Calu3 (cell line): ENCODE data around the gene IKBKE. TPM values are rescaled to one million over a fixed set of nuclear protein-coding genes. Genes with fewer than 3 reads are reported as not detected.
A peak's percentile ranks its signal among the peaks of the same experiment; 100 is the strongest.

Source experiments
- BruUV-seq: library from RNA; stranded (reverse); fragments of 400-500 nt; replicated peaks from 2 replicates; lab custom pipeline; 2021; lab: Mats Ljungman, UMichigan
- CTCF ChIA-PET: fragments of 300-600 bp; sonication (Branson Sonifier 250); formaldehyde crosslinking; loops from one replicate; lab custom pipeline; 2022; ENCODE audit warnings: antibody characterized with exemption; lab: Charles Lee
- DNase-seq: peaks from one replicate; pipeline ENCODE4 v3.0.0; 2022
- H3K27ac Mint-ChIP-seq: one replicate; pipeline ENCODE4 v1.8.0; 2022; ENCODE audit warnings: mixed read lengths; ENCODE audit not compliant: unreplicated experiment
- H3K27me3 Mint-ChIP-seq: one replicate; pipeline ENCODE4 v1.8.0; 2022; ENCODE audit warnings: mixed read lengths; ENCODE audit not compliant: unreplicated experiment
- H3K36me3 Mint-ChIP-seq: one replicate; pipeline ENCODE4 v1.8.0; 2022; ENCODE audit warnings: mild to moderate bottlenecking, moderate library complexity, mixed read lengths; ENCODE audit not compliant: insufficient read depth, unreplicated experiment
- H3K4me1 Mint-ChIP-seq: one replicate; pipeline ENCODE4 v1.8.0; 2022; ENCODE audit warnings: mild to moderate bottlenecking, low read depth, mixed read lengths; ENCODE audit not compliant: unreplicated experiment
- H3K4me3 Mint-ChIP-seq: one replicate; pipeline ENCODE4 v1.8.0; 2022; ENCODE audit warnings: mild to moderate bottlenecking, low read depth, moderate library complexity, mixed read lengths; ENCODE audit not compliant: unreplicated experiment
- H3K9me3 Mint-ChIP-seq: one replicate; pipeline ENCODE4 v1.8.0; 2022; ENCODE audit warnings: low read depth, mixed read lengths; ENCODE audit not compliant: unreplicated experiment
- CTCF ChIP-seq: fragments of 200-600 bp; IDR thresholded peaks from one replicate; pipeline ENCODE4 v1.8.0; 2022; ENCODE audit warnings: antibody characterized with exemption; ENCODE audit not compliant: unreplicated experiment
- intact Hi-C: fragments of 100-400 bp; cut with micrococcal nuclease; formaldehyde crosslinking; loops from one replicate; pipeline ENCODE4 v1.10.0; 2022; ENCODE audit not compliant: unreplicated experiment
- total RNA-seq: library from RNA; stranded (reverse); gene quantifications from 2 replicates; pipeline ENCODE4 v1.2.3, GENCODE V29; 2022

Gene IKBKE
- total RNA-seq, 1 experiment from 2014 or later, result 47.5 TPM

- CTCF ChIA-PET, result interaction anchor here (0.6 kb wide), 1 partner anchor 329 kb away, joined by 3 read pairs; no protein-coding TSS in a partner anchor
- no peak for DNase-seq
- no TSS peak for BruUV-seq
Measured at GRCh38 chr1:206466840-206467649, 3.2 kb upstream of the IKBKE start.

GRCh38 chr1:206467915-206468314, 2.4 kb upstream of the IKBKE start:
- peaks cover 55% of the 10 kb centered on the region for H3K4me1 Mint-ChIP-seq
- H3K4me3 Mint-ChIP-seq, result no peak overlapping the region
- no peak for DNase-seq
- intact Hi-C loops, result no loop called here
- H3K27me3 Mint-ChIP-seq, result no peaks in the 10 kb centered on the region
- H3K9me3 Mint-ChIP-seq, result no peaks in the 10 kb centered on the region
- H3K36me3 Mint-ChIP-seq, result peaks cover 29% of the 10 kb centered on the region
- CTCF ChIA-PET, result no interaction called here
- no peak overlapping the region for H3K27ac Mint-ChIP-seq
- no peak for TF ChIP-seq CTCF
- BruUV-seq, result no TSS peak

More at GRCh38 chr1:206466840-206467649, 3.2 kb upstream of the IKBKE start:
- Mint-ChIP-seq H3K27me3 (no peaks in the 10 kb centered on the region), H3K9me3 (no peaks in the 10 kb centered on the region), H3K4me1 (peaks cover 46% of the 10 kb centered on the region), H3K27ac (peak overlapping the region; percentile 27), H3K4me3 (no peak overlapping the region), H3K36me3 (peaks cover 24% of the 10 kb centered on the region)
- intact Hi-C loops, result no loop called here
- no peak for TF ChIP-seq CTCF

- Mint-ChIP-seq H3K27me3 (no peaks in the 10 kb centered on the region), H3K36me3 (peaks cover 34% of the 10 kb centered on the region), H3K4me3 (no peak overlapping the region), H3K27ac (no peak overlapping the region), H3K4me1 (peaks cover 57% of the 10 kb centered on the region), H3K9me3 (no peaks in the 10 kb centered on the region)
- CTCF ChIA-PET, result no interaction called here
- no TSS peak for BruUV-seq
- DNase-seq, result no peak
- no peak for TF ChIP-seq CTCF
- intact Hi-C loops, result no loop called here
Measured at GRCh38 chr1:206468571-206468970, 1.7 kb upstream of the IKBKE start.

- Mint-ChIP-seq H3K27ac (peak overlapping the region; percentile 72), H3K27me3 (no peaks in the 10 kb centered on the region), H3K9me3 (no peaks in the 10 kb centered on the region), H3K4me3 (peak overlapping the region; percentile 74), H3K4me1 (peaks cover 57% of the 10 kb centered on the region), H3K36me3 (peaks cover 43% of the 10 kb centered on the region)
- TF ChIP-seq CTCF, result no peak
- CTCF ChIA-PET, result interaction anchor here (0.6 to 3.2 kb wide), 6 partner anchors 8 to 390 kb away, joined by 3 to 28 read pairs (median 4); no protein-coding TSS in a partner anchor
- BruUV-seq, result no TSS peak
- intact Hi-C loops, result no loop called here
- peak; percentile 75 for DNase-seq
Measured at GRCh38 chr1:206469411-206469932, 804 bp upstream of the IKBKE start.
